ENCODE data around the gene GRIK4.

The GRIK4 gene

DNA sequence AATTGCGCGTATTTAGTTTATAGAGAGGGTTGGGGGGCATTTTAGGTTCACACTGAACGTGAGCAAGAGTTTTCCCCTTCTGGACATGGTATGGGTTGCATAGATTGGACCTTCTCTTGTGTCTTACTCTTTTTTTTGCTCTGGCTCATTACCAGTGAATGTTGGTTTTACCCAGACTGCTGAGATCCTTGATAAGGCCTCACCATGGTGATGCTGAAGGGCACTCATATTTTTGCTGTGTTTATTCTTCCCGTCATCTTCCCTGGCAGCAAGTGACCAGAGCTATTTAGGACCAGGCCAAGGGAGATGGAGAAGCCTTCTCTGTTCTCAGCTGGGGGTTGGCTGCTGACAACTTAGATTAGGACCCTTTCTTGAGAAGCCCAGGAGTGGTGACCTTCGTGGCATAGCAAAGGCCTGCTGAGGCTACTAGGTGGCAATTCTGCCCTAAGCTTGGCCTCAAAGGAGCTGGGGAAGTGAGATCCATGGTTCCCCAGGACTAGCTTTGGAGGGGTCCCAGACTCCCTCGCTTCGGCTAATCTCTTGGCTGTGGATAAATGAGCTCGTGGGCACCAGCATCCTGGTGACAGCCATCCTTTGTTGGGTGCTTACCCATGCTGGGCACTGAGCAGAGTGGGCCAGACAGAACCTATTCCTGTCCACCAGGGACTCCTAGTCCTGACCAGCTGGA lies 47.3 kb downstream of the GRIK4 start:
- Histone ChIP-seq H3K4me1 (ENCODE audit: insufficient read depth, low read length) (no peaks in the 10 kb centered on the region), H3K27me3 (ENCODE audit: control insufficient read depth in 1 of 2, insufficient read depth in 2 of 2, low read length in 2 of 2) (peaks cover 0 to 16% of the 10 kb centered on the region in 2 donors), H3K9me3 (ENCODE audit: low read length) (no peaks in the 10 kb centered on the region), H3K36me3 (ENCODE audit: insufficient read depth, low read length) (no peaks in the 10 kb centered on the region), H3K9ac (ENCODE audit: low read length) (no peak overlapping the region), H3K4me3 (ENCODE audit: low read depth in 1 of 2, low read length in 2 of 2) (no peak overlapping the region), H3K27ac (ENCODE audit: low read depth, low read length) (no peak overlapping the region)

DNA sequence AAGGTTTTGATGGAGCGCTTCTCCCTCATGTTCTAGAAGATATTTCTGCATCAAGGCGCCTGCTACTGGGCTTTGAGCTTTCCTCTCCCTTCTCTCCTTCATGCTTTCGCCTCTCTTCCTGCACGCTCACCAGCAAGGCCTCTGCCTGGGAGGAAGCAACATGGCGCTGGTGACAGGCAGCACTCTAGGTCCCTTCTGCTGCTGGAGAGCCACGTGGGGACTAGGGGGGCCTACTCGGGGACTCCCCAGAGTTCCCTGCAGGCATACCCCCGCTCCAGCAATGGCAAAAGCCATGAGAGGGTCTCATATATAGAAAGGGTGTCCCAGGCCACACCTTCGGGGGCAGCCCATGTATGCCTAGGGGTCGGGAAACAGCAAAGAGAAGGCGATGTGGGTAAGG lies 49.7 kb downstream of the GRIK4 start:
- Histone ChIP-seq H3K4me1 (ENCODE audit: insufficient read depth, low read length) (no peaks in the 10 kb centered on the region), H3K4me3 (ENCODE audit: low read depth in 1 of 2, low read length in 2 of 2) (no peak overlapping the region), H3K27ac (ENCODE audit: low read depth, low read length) (no peak overlapping the region), H3K27me3 (ENCODE audit: control insufficient read depth in 1 of 2, insufficient read depth in 2 of 2, low read length in 2 of 2) (peaks cover 0 to 22% of the 10 kb centered on the region in 2 donors), H3K36me3 (ENCODE audit: insufficient read depth, low read length) (no peaks in the 10 kb centered on the region), H3K9ac (ENCODE audit: low read length) (no peak overlapping the region), H3K9me3 (ENCODE audit: low read length) (no peaks in the 10 kb centered on the region)

DNA sequence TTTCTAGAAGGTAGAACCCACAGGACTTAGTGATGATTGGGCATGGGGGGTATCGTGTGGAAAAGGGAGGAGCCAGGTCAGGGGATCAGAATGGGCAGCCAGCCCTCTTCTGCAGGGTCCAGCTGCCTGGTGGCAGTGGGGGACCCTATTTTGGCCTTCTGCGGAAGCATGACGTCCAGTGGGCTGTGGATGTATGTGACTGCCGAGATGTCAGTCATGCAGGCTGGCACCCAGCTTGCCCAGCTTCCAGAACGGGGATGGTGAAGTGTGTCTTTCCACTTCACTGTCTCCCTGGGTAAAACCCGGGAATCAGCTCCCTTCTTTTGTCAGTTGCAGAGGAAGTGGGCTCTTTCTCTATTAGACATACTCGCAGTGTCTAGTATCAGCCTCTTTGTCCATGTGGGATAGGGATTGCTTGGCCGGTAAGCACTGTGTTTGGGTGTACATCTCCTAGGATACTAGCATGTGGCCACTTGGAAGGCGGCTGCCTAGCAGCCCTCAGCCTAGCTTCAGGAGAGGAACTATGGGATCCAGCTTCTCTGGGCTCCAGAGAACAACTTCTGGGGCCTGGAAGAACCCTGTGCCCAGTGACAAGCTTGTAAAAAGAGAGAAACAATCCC lies 51.4 kb downstream of the GRIK4 start:
- no peaks in the 10 kb centered on the region for H3K36me3 ChIP-seq (ENCODE audit: insufficient read depth, low read length)
- H3K4me1 ChIP-seq (ENCODE audit: insufficient read depth, low read length): no peaks in the 10 kb centered on the region
- H3K27me3 ChIP-seq (ENCODE audit: control insufficient read depth in 1 of 2, insufficient read depth in 2 of 2, low read length in 2 of 2): peaks cover 0 to 22% of the 10 kb centered on the region in 2 donors
- H3K9me3 ChIP-seq (ENCODE audit: low read length): no peaks in the 10 kb centered on the region
- H3K9ac ChIP-seq (ENCODE audit: low read length): no peak overlapping the region
- H3K27ac ChIP-seq (ENCODE audit: low read depth, low read length): no peak overlapping the region
- no peak overlapping the region for H3K4me3 ChIP-seq (ENCODE audit: low read depth in 1 of 2, low read length in 2 of 2)

DNA sequence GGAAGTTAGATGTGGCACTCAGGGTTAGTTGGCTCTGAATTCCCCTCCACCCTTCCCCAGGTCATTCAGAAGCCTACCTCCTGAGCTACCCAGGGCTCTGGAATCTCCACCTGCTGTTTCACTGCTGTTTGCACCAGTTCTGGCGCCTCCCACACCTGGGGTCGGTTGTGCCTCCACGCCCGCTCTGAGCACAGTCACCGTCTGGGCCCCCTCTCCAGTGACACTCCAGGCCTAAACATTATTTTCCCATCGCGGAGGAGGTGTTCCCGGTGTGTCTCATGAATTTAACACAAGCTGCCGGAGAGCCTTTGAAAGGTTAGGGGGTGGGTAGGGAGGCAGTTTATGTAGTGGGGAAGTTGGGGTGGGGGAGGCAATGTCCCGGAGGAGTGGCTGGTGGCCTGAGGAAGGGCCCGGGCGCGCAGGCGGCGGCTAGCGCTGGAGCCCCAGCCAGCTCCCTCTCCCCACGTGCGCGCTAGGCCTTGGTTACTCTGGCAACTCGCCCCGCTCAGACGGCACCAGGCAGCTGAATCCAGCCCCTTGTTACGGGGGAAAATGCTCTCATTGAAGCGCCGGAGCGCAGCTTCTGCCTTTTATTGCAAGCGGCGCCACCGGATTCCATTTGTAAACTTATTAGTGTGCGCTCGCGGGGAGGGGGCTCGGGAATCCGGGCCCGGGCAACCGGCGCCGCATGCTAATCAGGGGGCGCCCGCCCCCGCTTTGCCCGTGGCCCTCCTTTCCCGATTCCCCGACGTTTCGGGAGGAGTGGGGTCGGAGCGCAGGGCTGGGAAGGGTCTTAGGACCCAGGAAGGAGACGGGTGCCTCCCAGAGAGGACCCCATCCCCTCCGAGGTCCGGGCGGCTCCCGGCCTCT lies 52.4 kb downstream of the GRIK4 start:
- H3K4me3 ChIP-seq (ENCODE audit: low read depth in 1 of 2, low read length in 2 of 2): no peak overlapping the region
- H3K9ac ChIP-seq (ENCODE audit: low read length): no peak overlapping the region

DNA sequence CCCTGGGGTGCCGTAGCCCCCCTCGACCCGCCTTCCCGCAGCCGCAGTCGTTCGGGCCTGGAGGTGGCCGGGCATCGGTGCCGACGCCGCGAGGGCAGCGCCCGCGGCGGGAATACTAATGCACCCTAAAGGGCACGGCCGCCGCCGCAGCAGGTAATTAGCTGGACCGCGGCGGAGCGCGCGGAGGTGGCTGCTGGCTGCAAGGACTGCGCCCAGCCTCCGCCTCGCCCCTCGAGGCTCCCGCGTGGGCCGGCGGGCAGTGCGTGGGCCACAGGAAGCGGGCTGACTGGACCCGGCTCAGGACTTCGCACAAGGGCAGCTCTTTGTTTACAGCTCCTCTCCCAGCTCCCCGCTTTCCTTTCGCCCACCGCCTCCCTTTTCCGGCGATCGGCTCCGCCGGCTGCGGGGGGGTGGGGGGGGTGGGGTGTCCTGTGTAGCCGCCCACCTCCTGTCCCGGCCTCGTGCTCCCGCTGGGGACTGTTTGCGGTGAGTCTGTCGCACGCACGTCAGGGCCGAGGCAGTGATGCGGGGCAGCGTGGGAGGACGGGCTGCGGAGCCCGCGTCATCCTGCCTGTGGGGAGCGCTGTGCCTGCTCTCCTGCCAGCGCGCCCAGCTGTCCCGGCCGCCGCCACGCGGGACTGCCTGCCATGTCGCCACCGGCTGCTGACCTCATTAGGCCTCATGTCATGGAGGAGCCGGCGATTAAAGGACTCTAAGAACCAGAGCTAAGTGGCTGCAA lies 53.2 kb downstream of the GRIK4 start:
- Histone ChIP-seq H3K36me3 (ENCODE audit: insufficient read depth, low read length) (no peaks in the 10 kb centered on the region), H3K4me3 (ENCODE audit: low read depth in 1 of 2, low read length in 2 of 2) (no peak overlapping the region), H3K4me1 (ENCODE audit: insufficient read depth, low read length) (no peaks in the 10 kb centered on the region), H3K9ac (ENCODE audit: low read length) (no peak overlapping the region), H3K27me3 (ENCODE audit: control insufficient read depth in 1 of 2, insufficient read depth in 2 of 2, low read length in 2 of 2) (peaks cover 0 to 22% of the 10 kb centered on the region in 2 donors), H3K9me3 (ENCODE audit: low read length) (no peaks in the 10 kb centered on the region), H3K27ac (ENCODE audit: low read depth, low read length) (no peak overlapping the region)

More for the DNA sequence above, 52.4 kb downstream of the GRIK4 start:
- H3K4me1 ChIP-seq (ENCODE audit: insufficient read depth, low read length): no peaks in the 10 kb centered on the region
- H3K27me3 ChIP-seq (ENCODE audit: control insufficient read depth in 1 of 2, insufficient read depth in 2 of 2, low read length in 2 of 2): peaks cover 0 to 22% of the 10 kb centered on the region in 2 donors
- H3K27ac ChIP-seq (ENCODE audit: low read depth, low read length): no peak overlapping the region
- no peaks in the 10 kb centered on the region for H3K36me3 ChIP-seq (ENCODE audit: insufficient read depth, low read length)
- no peaks in the 10 kb centered on the region for H3K9me3 ChIP-seq (ENCODE audit: low read length)

DNA sequence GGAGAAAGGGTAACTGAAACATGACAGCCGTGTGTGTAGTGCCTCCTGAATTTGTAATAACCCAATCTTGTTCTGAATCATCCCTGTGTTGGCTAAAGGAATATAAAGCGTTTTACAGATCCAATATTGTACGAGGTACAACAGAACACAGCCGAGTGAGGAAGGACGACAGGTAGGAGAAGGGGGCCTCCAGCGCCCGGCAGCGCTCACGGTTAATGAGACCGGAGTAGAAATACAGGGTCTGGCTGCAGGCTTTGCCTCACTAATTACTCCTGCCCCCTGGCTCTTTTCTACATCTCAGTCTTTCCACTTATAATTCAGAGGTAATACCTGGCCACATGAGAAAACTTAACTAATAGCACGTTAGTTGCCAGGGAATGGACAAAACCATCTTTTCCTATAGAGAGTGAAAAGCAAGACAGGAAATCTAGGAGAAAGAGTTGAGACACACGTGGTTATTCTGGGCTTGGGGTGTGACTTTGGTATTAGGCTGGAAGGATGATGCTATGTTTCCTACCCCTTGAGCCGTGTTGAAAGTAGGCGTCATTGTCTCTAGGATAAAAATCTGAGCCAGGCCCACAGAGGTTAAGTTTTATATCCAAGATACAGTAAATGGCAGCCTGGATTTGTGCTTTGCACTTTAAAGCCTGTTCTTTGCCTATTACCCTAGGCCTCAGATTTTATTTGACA lies 54.1 kb downstream of the GRIK4 start:
- no peaks in the 10 kb centered on the region for H3K36me3 ChIP-seq (ENCODE audit: insufficient read depth, low read length)
- no peak overlapping the region for H3K9ac ChIP-seq (ENCODE audit: low read length)
- no peak overlapping the region for H3K4me3 ChIP-seq (ENCODE audit: low read depth in 1 of 2, low read length in 2 of 2)
- H3K9me3 ChIP-seq (ENCODE audit: low read length): no peaks in the 10 kb centered on the region
- H3K27me3 ChIP-seq (ENCODE audit: control insufficient read depth in 1 of 2, insufficient read depth in 2 of 2, low read length in 2 of 2): peaks cover 0 to 22% of the 10 kb centered on the region in 2 donors
- H3K27ac ChIP-seq (ENCODE audit: low read depth, low read length): no peak overlapping the region
- no peaks in the 10 kb centered on the region for H3K4me1 ChIP-seq (ENCODE audit: insufficient read depth, low read length)

DNA sequence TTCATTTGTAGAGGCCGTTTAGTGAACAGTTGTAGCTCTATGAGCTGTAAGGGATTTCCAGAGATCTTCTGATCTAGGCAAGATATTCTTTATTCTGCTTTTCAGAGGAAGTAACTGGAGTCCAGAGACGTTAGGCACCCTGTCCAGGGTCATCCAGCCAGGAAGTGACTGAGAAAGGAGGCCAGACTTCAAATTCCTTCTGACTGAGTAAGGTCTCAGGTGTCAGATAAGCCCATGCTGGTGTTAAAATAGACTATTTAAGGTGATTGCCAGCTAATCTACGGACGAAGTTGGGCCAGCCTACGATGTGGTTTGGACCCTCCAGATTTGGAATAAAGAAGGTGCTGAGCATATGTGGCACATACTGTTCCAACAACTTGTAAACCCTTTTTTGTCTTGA lies 54.6 kb downstream of the GRIK4 start:
- Histone ChIP-seq H3K36me3 (ENCODE audit: insufficient read depth, low read length) (no peaks in the 10 kb centered on the region), H3K27ac (ENCODE audit: low read depth, low read length) (no peak overlapping the region), H3K27me3 (ENCODE audit: control insufficient read depth in 1 of 2, insufficient read depth in 2 of 2, low read length in 2 of 2) (peaks cover 0 to 22% of the 10 kb centered on the region in 2 donors), H3K4me1 (ENCODE audit: insufficient read depth, low read length) (no peaks in the 10 kb centered on the region), H3K9me3 (ENCODE audit: low read length) (no peaks in the 10 kb centered on the region), H3K9ac (ENCODE audit: low read length) (no peak overlapping the region), H3K4me3 (ENCODE audit: low read depth in 1 of 2, low read length in 2 of 2) (no peak overlapping the region)

DNA sequence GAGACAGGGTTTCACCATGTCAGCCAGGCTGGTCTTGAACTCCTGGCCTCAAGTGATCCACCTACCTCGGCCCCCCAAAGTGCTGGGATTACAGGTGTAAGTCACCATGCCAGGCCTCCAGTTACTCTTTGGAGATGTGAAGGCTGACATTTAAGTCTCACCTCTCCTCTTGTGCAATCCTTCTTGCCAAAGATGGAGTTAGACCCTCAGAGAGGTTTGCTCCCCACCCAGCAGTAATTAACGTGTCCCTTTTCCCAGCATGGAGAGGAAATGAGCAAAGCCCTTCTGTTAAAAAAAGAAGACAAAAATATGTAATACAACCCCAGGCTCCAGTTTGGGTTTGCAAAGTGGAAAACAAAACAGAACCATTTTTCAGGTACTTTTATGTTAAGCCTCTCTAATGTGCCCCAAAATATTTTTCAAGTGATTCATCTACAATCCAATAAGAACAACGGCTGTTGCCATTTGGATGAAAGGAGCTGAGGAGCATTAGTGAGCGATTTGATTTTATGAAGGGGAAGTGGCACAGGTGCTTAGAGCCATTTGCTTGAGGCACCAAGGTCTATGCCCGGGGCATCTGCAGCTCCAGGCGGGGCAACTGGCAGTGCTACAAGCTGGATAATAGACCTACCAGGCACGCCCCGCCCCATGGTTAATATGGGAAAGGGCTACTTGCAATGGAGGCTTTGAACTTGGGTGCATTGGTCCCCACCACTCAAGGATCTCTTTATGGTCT lies 57.2 kb downstream of the GRIK4 start:
- H3K9ac ChIP-seq (ENCODE audit: low read length): no peak overlapping the region
- no peaks in the 10 kb centered on the region for H3K4me1 ChIP-seq (ENCODE audit: insufficient read depth, low read length)
- H3K36me3 ChIP-seq (ENCODE audit: insufficient read depth, low read length): no peaks in the 10 kb centered on the region
- no peak overlapping the region for H3K4me3 ChIP-seq (ENCODE audit: low read depth in 1 of 2, low read length in 2 of 2)
- H3K27me3 ChIP-seq (ENCODE audit: control insufficient read depth in 1 of 2, insufficient read depth in 2 of 2, low read length in 2 of 2): peaks cover 0 to 8% of the 10 kb centered on the region in 2 donors
- H3K9me3 ChIP-seq (ENCODE audit: low read length): no peaks in the 10 kb centered on the region
- H3K27ac ChIP-seq (ENCODE audit: low read depth, low read length): no peak overlapping the region

DNA sequence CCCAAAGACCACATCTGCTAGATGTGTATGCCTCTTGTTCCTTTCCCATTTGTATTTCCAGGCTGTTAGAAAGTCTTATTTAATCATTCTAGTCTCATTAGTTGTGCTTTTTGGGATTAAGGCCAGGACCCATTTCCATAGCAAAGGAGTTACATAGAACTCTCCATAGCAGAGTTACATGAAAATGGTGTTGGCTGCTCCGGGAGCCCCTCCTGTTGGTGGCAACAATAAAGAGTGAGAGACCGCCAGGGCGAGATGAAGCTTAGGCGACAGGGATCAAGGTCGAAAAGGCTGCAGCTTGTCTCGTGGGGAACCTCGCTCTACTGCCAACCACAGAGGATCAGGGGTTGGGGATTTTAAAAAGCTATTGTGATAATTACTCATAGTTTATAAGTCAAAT lies 58.3 kb downstream of the GRIK4 start:
- Histone ChIP-seq H3K4me1 (ENCODE audit: insufficient read depth, low read length) (no peaks in the 10 kb centered on the region), H3K4me3 (ENCODE audit: low read depth in 1 of 2, low read length in 2 of 2) (no peak overlapping the region), H3K36me3 (ENCODE audit: insufficient read depth, low read length) (no peaks in the 10 kb centered on the region), H3K9ac (ENCODE audit: low read length) (no peak overlapping the region), H3K27ac (ENCODE audit: low read depth, low read length) (no peak overlapping the region), H3K27me3 (ENCODE audit: control insufficient read depth in 1 of 2, insufficient read depth in 2 of 2, low read length in 2 of 2) (no peaks in the 10 kb centered on the region), H3K9me3 (ENCODE audit: low read length) (no peaks in the 10 kb centered on the region)

DNA sequence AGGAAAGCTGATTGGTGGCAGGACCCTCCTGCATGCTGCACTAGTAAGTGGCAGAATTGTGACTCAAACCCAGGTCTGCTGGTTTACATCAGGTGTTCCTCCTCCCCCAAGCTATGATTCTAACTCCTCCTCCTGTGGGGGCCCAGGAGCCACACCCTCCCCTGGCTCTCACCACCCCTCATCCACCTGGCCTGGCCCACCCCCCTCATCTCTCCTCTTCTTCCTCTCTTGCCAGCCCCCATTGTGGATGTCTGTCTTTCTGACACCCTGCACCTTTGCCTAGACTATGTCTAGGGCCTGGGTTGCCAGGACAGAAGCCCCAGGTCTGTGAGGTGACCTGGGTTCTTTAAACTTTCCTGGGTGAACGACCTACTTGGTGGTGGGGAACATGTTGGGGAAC lies 59.9 kb downstream of the GRIK4 start:
- Histone ChIP-seq H3K36me3 (ENCODE audit: insufficient read depth, low read length) (no peaks in the 10 kb centered on the region), H3K9me3 (ENCODE audit: low read length) (no peaks in the 10 kb centered on the region), H3K27me3 (ENCODE audit: control insufficient read depth in 1 of 2, insufficient read depth in 2 of 2, low read length in 2 of 2) (no peaks in the 10 kb centered on the region), H3K27ac (ENCODE audit: low read depth, low read length) (no peak overlapping the region), H3K4me3 (ENCODE audit: low read depth in 1 of 2, low read length in 2 of 2) (no peak overlapping the region), H3K9ac (ENCODE audit: low read length) (no peak overlapping the region), H3K4me1 (ENCODE audit: insufficient read depth, low read length) (no peaks in the 10 kb centered on the region)
